OCI-LY3 (cell line): ENCODE data around the gene ACMSD.

Experiments used
- EZH2phosphoT487 ChIP-seq: fragments of 200-600 bp; shearing (Covaris generic); IDR thresholded peaks from 2 replicates; pipeline ENCODE4 v1.6.1; 2018; ENCODE audit warnings: antibody characterized with exemption, mixed run types, low read depth
- TF ChIP-seq, protein P1 (sequence below): fragments of 200-600, 300-600 bp; sonication (generic); IDR thresholded peaks from 2 replicates; pipeline ENCODE4 v1.5.1; 2014; ENCODE audit warnings: antibody characterized with exemption, low read length, low read depth

- TF ChIP-seq EZH2phosphoT487: no peak
- TF ChIP-seq, protein P1, sequence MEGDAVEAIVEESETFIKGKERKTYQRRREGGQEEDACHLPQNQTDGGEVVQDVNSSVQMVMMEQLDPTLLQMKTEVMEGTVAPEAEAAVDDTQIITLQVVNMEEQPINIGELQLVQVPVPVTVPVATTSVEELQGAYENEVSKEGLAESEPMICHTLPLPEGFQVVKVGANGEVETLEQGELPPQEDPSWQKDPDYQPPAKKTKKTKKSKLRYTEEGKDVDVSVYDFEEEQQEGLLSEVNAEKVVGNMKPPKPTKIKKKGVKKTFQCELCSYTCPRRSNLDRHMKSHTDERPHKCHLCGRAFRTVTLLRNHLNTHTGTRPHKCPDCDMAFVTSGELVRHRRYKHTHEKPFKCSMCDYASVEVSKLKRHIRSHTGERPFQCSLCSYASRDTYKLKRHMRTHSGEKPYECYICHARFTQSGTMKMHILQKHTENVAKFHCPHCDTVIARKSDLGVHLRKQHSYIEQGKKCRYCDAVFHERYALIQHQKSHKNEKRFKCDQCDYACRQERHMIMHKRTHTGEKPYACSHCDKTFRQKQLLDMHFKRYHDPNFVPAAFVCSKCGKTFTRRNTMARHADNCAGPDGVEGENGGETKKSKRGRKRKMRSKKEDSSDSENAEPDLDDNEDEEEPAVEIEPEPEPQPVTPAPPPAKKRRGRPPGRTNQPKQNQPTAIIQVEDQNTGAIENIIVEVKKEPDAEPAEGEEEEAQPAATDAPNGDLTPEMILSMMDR: no peak
These were observed 45.3 kb downstream of the ACMSD start for GRCh38 chr2:134883552-134884293.
